ENCODE results near the gene SLC15A4. TPM values are rescaled to one million over a fixed set of nuclear protein-coding genes. Genes with fewer than 3 reads are reported as not detected.

SLC15A4 gene
- total and polyA plus RNA-seq, 2 donors (not counting 3 experiments of a cell fraction or from before 2014, with no cell fraction given): 19.6 to 24.5 TPM

DNA sequence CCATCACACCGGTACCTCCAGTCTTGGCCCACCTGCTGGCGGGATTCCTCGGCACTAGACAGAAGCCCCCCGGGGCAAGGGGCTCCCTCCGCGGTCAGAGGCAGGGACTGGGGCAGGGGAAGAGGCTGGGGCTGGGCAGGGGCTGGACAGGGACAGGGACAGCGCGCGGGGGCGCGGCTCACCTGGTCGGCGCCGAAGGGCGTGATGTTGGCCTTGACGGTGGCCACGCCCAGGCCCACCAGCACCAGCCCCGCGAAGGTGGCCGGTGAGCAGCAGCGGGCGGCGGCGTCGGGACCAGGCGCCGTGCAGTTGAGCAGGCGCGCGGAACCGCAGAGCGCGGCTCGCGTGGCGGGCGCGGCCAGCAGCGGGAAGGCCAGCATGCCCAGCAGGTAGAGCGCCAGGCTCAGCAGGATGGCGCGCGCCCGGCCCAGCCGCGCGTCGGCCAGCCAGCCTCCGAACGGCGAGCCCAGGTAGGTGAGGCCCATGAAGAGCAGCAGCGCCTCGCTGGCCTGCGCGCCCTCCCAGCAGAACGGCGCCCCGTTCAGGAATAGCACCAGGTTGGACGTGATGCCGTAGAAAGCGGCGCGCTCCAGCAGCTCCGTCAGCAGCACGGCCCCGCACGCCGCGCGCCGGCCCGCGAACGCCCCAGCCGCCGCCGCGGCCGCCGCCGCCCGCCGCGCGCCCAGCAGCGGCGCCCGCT lies 392 bp downstream of the SLC15A4 start:
- dilution Hi-C loops (cut with MboI; ENCODE audit: extremely low pct_ligation_motif_present, low sequenced_read_pairs) (no loop called here), intact Hi-C loops (cut with micrococcal nuclease) (loop anchor here (2.0 kb wide), 1 partner anchor 29 kb away; no protein-coding TSS in a partner anchor)
- DNase-seq (ENCODE audit: low read depth, low spot score) (no peak), FAIRE-seq (no peak)
- peak overlapping the region; percentile 98 for H2AFZ ChIP-seq (ENCODE audit: low read depth, low read length)
- H3K27me3 ChIP-seq (ENCODE audit: control insufficient read depth in 2 of 2, insufficient read depth in 2 of 2, low read length in 2 of 2): no peaks in the 10 kb centered on the region
- ChIA-PET CTCF (interaction anchor here (1.4 to 1.5 kb wide), 3 partner anchors 25 to 40 kb away, joined by 4 to 9 read pairs (median 7); no protein-coding TSS in a partner anchor), POLR2A (no interaction called here)
- no peaks in the 10 kb centered on the region for H3K9me3 ChIP-seq (replicated peaks; ENCODE audit: control insufficient read depth, insufficient read depth, low read length)
- H3K9me1 ChIP-seq (replicated peaks; ENCODE audit: control insufficient read depth, extremely low read depth, insufficient read depth, low read length): no peaks in the 10 kb centered on the region
- H3K79me2 ChIP-seq (ENCODE audit: control insufficient read depth, insufficient read depth, low read length): peaks cover 47% of the 10 kb centered on the region
- peak overlapping the region; percentile 18 for H3K4me2 ChIP-seq (ENCODE audit: insufficient read depth, low read length)
- H3K4me3 ChIP-seq (replicated peaks in 1 of 3; ENCODE audit: insufficient read depth in 1 of 3, low read depth in 1 of 3, low read length in 3 of 3): peak overlapping the region; percentile 67 to 90 (median 67)
- no TSS peak for BruUV-seq (replicated peaks)
- TF ChIP-seq MYC (IDR thresholded peaks at IDR 0.05; ENCODE audit: low read depth, low read length) (no peak), GATA2 (IDR thresholded peaks at IDR 0.05; ENCODE audit: insufficient read depth, insufficient read length, low read depth, low read length) (no peak), POLR2AphosphoS5 (IDR thresholded peaks at IDR 0.05; ENCODE audit: insufficient read depth, low read depth, low read length) (no peak), POLR2A (IDR thresholded peaks at IDR 0.05; ENCODE audit: low read depth, low read length) (no peak), JUN (IDR thresholded peaks at IDR 0.05; ENCODE audit: borderline replicate concordance, insufficient read depth, insufficient read length, low read depth) (no peak), FOS (IDR thresholded peaks at IDR 0.05; ENCODE audit: borderline replicate concordance, insufficient read depth, low read length) (no peak), EZH2 (IDR thresholded peaks at IDR 0.05; ENCODE audit: borderline replicate concordance, low read depth, low read length, severe bottlenecking) (no peak)
- TF ChIP-seq, protein P1, sequence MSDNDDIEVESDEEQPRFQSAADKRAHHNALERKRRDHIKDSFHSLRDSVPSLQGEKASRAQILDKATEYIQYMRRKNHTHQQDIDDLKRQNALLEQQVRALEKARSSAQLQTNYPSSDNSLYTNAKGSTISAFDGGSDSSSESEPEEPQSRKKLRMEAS (IDR thresholded peaks at IDR 0.05; ENCODE audit: insufficient read depth, insufficient read length): no peak
- TF ChIP-seq, protein P2, sequence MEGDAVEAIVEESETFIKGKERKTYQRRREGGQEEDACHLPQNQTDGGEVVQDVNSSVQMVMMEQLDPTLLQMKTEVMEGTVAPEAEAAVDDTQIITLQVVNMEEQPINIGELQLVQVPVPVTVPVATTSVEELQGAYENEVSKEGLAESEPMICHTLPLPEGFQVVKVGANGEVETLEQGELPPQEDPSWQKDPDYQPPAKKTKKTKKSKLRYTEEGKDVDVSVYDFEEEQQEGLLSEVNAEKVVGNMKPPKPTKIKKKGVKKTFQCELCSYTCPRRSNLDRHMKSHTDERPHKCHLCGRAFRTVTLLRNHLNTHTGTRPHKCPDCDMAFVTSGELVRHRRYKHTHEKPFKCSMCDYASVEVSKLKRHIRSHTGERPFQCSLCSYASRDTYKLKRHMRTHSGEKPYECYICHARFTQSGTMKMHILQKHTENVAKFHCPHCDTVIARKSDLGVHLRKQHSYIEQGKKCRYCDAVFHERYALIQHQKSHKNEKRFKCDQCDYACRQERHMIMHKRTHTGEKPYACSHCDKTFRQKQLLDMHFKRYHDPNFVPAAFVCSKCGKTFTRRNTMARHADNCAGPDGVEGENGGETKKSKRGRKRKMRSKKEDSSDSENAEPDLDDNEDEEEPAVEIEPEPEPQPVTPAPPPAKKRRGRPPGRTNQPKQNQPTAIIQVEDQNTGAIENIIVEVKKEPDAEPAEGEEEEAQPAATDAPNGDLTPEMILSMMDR (IDR thresholded peaks at IDR 0.05; ENCODE audit: extremely low read depth in 1 of 2, insufficient read depth in 1 of 2, low read depth in 1 of 2, low read length in 2 of 2): no peak
- H3K36me3 ChIP-seq (ENCODE audit: control insufficient read depth in 2 of 2, extremely low read depth in 1 of 2, insufficient read depth in 2 of 2, low read length in 2 of 2): peaks cover 0 to 4% of the 10 kb centered on the region in 2 experiments
- peak overlapping the region; percentile 81 for H3K9ac ChIP-seq (replicated peaks; ENCODE audit: extremely low read depth, insufficient read depth, low read length)
- H3K4me1 ChIP-seq (ENCODE audit: control insufficient read depth, extremely low read depth, insufficient read depth, low read length): peaks cover 4% of the 10 kb centered on the region
- peak overlapping the region; percentile 55 for H3K27ac ChIP-seq (ENCODE audit: insufficient read depth, low read depth, low read length)
- no peaks in the 10 kb centered on the region for H4K20me1 ChIP-seq (replicated peaks; ENCODE audit: control insufficient read depth, extremely low read depth, insufficient read depth, low read length)

Data from endothelial cell of umbilical vein (primary cell).